Endodermal cell (in vitro differentiated cells): Measurements from ENCODE around the gene TMEM243. TPM values are rescaled to one million over a fixed set of nuclear protein-coding genes. Genes with fewer than 3 reads are reported as not detected.
A peak's percentile ranks its signal among the peaks of the same experiment; 100 is the strongest.

ENCODE experiments used
- DNase-seq: peaks from one replicate; pipeline ENCODE4 v3.0.0-alpha.2; 2017
- H3K27ac ChIP-seq: 2 replicates; pipeline ENCODE4 v1.5.1; 2013; ENCODE audit warnings: mild to moderate bottlenecking, low read depth, low read length, moderate library complexity
- H3K27me3 ChIP-seq: 2 replicates; pipeline ENCODE4 v1.6.1; 2013; ENCODE audit warnings: mild to moderate bottlenecking, low read length, moderate library complexity; ENCODE audit not compliant: insufficient read depth, control insufficient read depth, poor library complexity, severe bottlenecking
- H3K36me3 ChIP-seq: 2 replicates; pipeline ENCODE4 v1.7.0; 2013; ENCODE audit warnings: mild to moderate bottlenecking, low read length, moderate library complexity; ENCODE audit not compliant: control insufficient read depth, insufficient read depth
- H3K4me1 ChIP-seq: one replicate; pipeline ENCODE4 v1.7.0; 2013; ENCODE audit warnings: low read length; ENCODE audit not compliant: control insufficient read depth, insufficient read depth
- H3K4me3 ChIP-seq: 2 replicates; pipeline ENCODE4 v1.5.1; 2013; ENCODE audit warnings: mild to moderate bottlenecking, low read length, moderate library complexity
- H3K9ac ChIP-seq: 2 replicates; pipeline ENCODE4 v1.6.1; 2013; ENCODE audit warnings: mild to moderate bottlenecking, low read length, moderate library complexity; ENCODE audit not compliant: poor library complexity, severe bottlenecking; ENCODE audit errors: extremely low read depth
- H3K9me3 ChIP-seq: 2 replicates; pipeline ENCODE4 v1.6.1; 2013; ENCODE audit warnings: mild to moderate bottlenecking, low read length, moderate library complexity; ENCODE audit not compliant: control insufficient read depth
- H3K27ac Mint-ChIP-seq: 2 replicates; pipeline ENCODE4 v1.8.0; 2020; ENCODE audit warnings: mixed read lengths
- H3K27me3 Mint-ChIP-seq: 2 replicates; pipeline ENCODE4 v1.8.0; 2021; ENCODE audit warnings: mild to moderate bottlenecking, mixed read lengths; ENCODE audit not compliant: insufficient read depth
- H3K36me3 Mint-ChIP-seq: 2 replicates; pipeline ENCODE4 v1.8.0; 2020; ENCODE audit warnings: low read depth, mixed read lengths
- H3K4me1 Mint-ChIP-seq: 2 replicates; pipeline ENCODE4 v1.8.0; 2020; ENCODE audit warnings: mixed read lengths
- H3K4me3 Mint-ChIP-seq: 2 replicates; pipeline ENCODE4 v1.8.0; 2020; ENCODE audit warnings: mild to moderate bottlenecking, moderate library complexity, mixed read lengths
- H3K9me3 Mint-ChIP-seq: 2 replicates; pipeline ENCODE4 v1.8.0; 2020; ENCODE audit warnings: mild to moderate bottlenecking, mixed read lengths
- CTCF ChIP-seq: fragments of 200-600 bp; sonication (generic); conservative IDR thresholded peaks from 2 replicates; pipeline ENCODE4 v1.5.0; 2021; ENCODE audit warnings: antibody characterized with exemption, mild to moderate bottlenecking
- WGBS, 2 experiments: methylation state at CpG; one replicate each; pipeline versions ENCODE4 v1.1.5 to v1.1.7; 2013; ENCODE audit warnings: missing lambda C conversion rate in 2 of 2, mixed read lengths in 1 of 2; ENCODE audit not compliant: insufficient coverage in 1 of 2, insufficient read length in 1 of 2; 5-methylcytosine and 5-hydroxymethylcytosine counted together
- total RNA-seq, 2 donors: library from RNA; stranded (reverse); fragmentation: NEBNext Ultra II Directional in 1 of 2; extraction: Animal tissue kit (Norgen Biotek cat#: 25700) in 1 of 2; gene quantifications; 2 replicates in 1 of 2; 3 replicates in 1 of 2; pipeline ENCODE4 v1.2.1, GENCODE V29; 2021

TMEM243 gene
- total RNA-seq, 2 donors from 2014 or later, result 21.7 to 22.3 TPM

- peaks cover 12% of the 10 kb centered on the region for H3K36me3 Mint-ChIP-seq
- Histone ChIP-seq H3K4me3 (peak overlapping the region; percentile 98), H3K9ac (peak overlapping the region; percentile 96), H3K4me1 (peaks cover 10% of the 10 kb centered on the region), H3K27ac (no peak overlapping the region), H3K27me3 (no peaks in the 10 kb centered on the region), H3K36me3 (peaks cover 46% of the 10 kb centered on the region), H3K9me3 (no peaks in the 10 kb centered on the region)
- H3K27ac Mint-ChIP-seq, result peak overlapping the region; percentile 26
- peaks cover 26% of the 10 kb centered on the region for H3K4me1 Mint-ChIP-seq
- H3K9me3 Mint-ChIP-seq, result no peaks in the 10 kb centered on the region
- no peaks in the 10 kb centered on the region for H3K27me3 Mint-ChIP-seq
- WGBS, 2 experiments, result 36% methylated on average over 3 of the region's 3 CpGs; no CpG with 5 or more reads in 1 of the 2 experiments
- no peak for TF ChIP-seq CTCF
- DNase-seq, result no peak
- H3K4me3 Mint-ChIP-seq, result peak overlapping the region; percentile 92
These were observed 65.0 kb downstream of the TMEM243 start for GRCh38 chr7:87154569-87154968.

GRCh38 chr7:87154166-87154565 is 65.4 kb downstream of the TMEM243 start:
- 40 to 58% methylated on average over 2 of the region's 2 CpGs for WGBS, 2 experiments
- Mint-ChIP-seq H3K27ac (peak overlapping the region; percentile 38), H3K36me3 (peaks cover 10% of the 10 kb centered on the region), H3K27me3 (no peaks in the 10 kb centered on the region), H3K4me3 (peak overlapping the region; percentile 92), H3K9me3 (no peaks in the 10 kb centered on the region), H3K4me1 (peaks cover 26% of the 10 kb centered on the region)
- no peak for DNase-seq
- Histone ChIP-seq H3K27me3 (no peaks in the 10 kb centered on the region), H3K27ac (no peak overlapping the region), H3K36me3 (peaks cover 42% of the 10 kb centered on the region), H3K9ac (peak overlapping the region; percentile 96), H3K4me3 (peak overlapping the region; percentile 98), H3K4me1 (peaks cover 10% of the 10 kb centered on the region), H3K9me3 (no peaks in the 10 kb centered on the region)
- no peak for TF ChIP-seq CTCF

- Histone ChIP-seq H3K9ac (peak overlapping the region; percentile 96), H3K27ac (peak overlapping the region; percentile 99), H3K4me3 (peak overlapping the region; percentile 98), H3K27me3 (no peaks in the 10 kb centered on the region), H3K4me1 (peaks cover 10% of the 10 kb centered on the region), H3K9me3 (no peaks in the 10 kb centered on the region), H3K36me3 (peaks cover 32% of the 10 kb centered on the region)
- peak; percentile 60 for DNase-seq
- no peaks in the 10 kb centered on the region for H3K27me3 Mint-ChIP-seq
- peaks cover 10% of the 10 kb centered on the region for H3K36me3 Mint-ChIP-seq
- H3K27ac Mint-ChIP-seq, result peak overlapping the region; percentile 95
- H3K9me3 Mint-ChIP-seq, result no peaks in the 10 kb centered on the region
- peaks cover 28% of the 10 kb centered on the region for H3K4me1 Mint-ChIP-seq
- TF ChIP-seq CTCF, result no peak
- 0% methylated on average over 13 to 25 of the region's 25 CpGs for WGBS, 2 experiments
- peak overlapping the region; percentile 92 for H3K4me3 Mint-ChIP-seq
These were observed 66.5 kb downstream of the TMEM243 start for GRCh38 chr7:87152897-87153641.
